ENCODE results near the gene CTNND1. TPM values are rescaled to one million over a fixed set of nuclear protein-coding genes. Genes with fewer than 3 reads are reported as not detected.
A peak's percentile ranks its signal among the peaks of the same experiment; 100 is the strongest.

Gene CTNND1
- total RNA-seq, 4 donors from 2014 or later: 230 to 308 (median 271) TPM

DNA sequence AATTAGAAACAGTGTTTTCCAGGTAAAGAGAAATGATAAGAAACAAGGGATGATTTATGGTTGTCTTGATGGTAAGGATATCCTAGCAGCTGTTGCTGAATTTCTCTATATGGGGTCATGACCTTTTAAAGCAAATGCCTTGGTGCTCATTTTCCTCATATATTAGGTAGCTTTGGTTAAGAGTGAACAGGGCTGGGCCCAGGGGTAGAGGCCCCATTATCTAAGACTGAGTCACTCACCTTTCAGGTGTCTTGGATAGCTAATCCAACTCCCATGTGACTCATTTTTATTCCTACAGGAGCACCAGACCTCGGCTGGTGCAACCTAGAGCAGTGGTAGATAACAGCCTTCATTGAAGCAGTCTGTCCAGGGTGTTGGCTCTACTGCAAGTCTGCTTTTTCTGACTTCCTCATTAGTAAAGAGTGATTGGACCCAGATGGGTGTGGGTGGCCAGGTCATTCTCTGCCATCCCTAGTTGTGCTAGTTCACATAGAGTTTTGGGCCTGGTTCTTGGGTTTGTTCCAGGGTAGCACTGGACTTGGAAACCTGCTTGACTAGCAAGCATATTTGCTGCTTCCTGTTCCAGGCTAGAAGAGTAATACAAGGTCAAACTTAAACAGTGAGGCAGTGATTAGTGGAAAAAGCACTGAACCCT lies 37.4 kb downstream of the CTNND1 start:
- H3K9me3 ChIP-seq: no peaks in the 10 kb centered on the region
- no peaks in the 10 kb centered on the region for H3K27me3 ChIP-seq
- H3K36me3 ChIP-seq: peaks cover 22 to 75% (median 39%) of the 10 kb centered on the region in 3 donors
- peaks cover 24 to 87% (median 48%) of the 10 kb centered on the region in 3 donors for H3K4me1 ChIP-seq
- peak overlapping the region; percentile 71 to 88 (median 80) for H3K27ac ChIP-seq
- WGBS, 2 donors: 8 to 9% methylated on average over 1 of the region's 1 CpG
- no peak overlapping the region for H3K4me3 ChIP-seq
- TF ChIP-seq POLR2A (IDR thresholded peaks at IDR 0.05): peak in 2 of 4 donors; percentile 28 to 33
- TF ChIP-seq, protein P1, sequence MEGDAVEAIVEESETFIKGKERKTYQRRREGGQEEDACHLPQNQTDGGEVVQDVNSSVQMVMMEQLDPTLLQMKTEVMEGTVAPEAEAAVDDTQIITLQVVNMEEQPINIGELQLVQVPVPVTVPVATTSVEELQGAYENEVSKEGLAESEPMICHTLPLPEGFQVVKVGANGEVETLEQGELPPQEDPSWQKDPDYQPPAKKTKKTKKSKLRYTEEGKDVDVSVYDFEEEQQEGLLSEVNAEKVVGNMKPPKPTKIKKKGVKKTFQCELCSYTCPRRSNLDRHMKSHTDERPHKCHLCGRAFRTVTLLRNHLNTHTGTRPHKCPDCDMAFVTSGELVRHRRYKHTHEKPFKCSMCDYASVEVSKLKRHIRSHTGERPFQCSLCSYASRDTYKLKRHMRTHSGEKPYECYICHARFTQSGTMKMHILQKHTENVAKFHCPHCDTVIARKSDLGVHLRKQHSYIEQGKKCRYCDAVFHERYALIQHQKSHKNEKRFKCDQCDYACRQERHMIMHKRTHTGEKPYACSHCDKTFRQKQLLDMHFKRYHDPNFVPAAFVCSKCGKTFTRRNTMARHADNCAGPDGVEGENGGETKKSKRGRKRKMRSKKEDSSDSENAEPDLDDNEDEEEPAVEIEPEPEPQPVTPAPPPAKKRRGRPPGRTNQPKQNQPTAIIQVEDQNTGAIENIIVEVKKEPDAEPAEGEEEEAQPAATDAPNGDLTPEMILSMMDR (IDR thresholded peaks at IDR 0.05): no peak
- DNase-seq: no peak
- intact Hi-C loops (cut with DNase I): loop anchor here (5.0 kb wide), 1 partner anchor 42 kb away; no protein-coding TSS in a partner anchor

DNA sequence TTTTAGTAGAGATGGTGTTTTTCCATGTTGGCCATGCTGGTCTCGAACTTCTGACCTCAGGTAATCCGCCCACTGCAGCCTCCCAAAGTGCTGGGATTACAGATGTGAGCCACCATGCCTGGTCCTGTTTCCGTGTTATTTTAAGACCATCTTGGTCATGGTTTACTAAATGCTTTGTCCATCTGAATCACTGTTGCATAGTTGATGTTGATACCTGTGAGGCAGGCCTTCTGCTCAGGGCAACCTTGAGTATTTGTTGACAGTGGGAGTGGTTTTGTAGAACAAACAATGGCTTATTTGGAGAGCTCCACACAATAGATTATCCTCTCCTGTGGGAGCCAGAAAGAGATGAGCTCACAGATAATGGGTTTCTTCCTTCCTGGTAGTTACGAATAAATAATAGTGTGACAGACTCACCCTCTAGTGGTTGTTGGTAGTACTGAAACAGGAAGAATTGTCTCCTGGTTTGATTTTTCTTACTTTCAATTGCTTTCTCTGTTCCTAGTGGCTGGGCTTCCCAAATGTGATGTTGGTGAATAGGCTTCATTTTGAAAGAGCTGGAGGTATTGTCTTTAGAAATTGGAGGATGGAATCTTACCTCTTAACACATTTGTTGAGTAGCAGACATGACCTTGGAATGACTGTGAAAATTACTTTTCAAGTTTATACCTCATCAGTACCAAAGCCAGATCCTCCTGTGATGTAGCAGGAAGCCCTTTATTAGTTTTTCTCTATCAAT lies 39.0 kb downstream of the CTNND1 start:
- no peaks in the 10 kb centered on the region for H3K27me3 ChIP-seq
- H3K36me3 ChIP-seq: peaks cover 23 to 75% (median 48%) of the 10 kb centered on the region in 3 donors
- no peak overlapping the region for H3K4me3 ChIP-seq
- no peaks in the 10 kb centered on the region for H3K9me3 ChIP-seq
- no peak for DNase-seq
- 24 to 33% methylated on average over 4 of the region's 4 CpGs for WGBS, 2 donors
- no peak for TF ChIP-seq POLR2A (IDR thresholded peaks at IDR 0.05)
- TF ChIP-seq, protein P1 (IDR thresholded peaks at IDR 0.05): peak; percentile 81 to 98 (median 92)
- intact Hi-C loops (cut with DNase I): no loop called here
- peak overlapping the region; percentile 70 to 88 (median 80) for H3K27ac ChIP-seq
- H3K4me1 ChIP-seq: peaks cover 24 to 71% (median 44%) of the 10 kb centered on the region in 3 donors

DNA sequence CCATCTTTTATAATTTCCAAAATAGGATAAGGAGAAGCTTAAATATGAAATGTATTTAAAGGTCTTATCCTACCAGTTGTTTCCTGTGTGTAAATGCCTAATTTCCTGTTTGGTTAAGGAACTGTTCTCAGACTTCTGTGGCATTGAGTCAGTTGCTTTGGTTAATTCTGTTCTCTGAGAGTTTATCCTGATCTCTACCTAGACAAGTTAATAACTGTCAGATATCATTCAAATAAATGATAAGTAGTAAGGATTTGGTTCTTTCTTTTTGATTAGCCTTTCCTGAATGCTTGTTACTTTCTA lies 39.5 kb downstream of the CTNND1 start:
- peak overlapping the region in 3 of 4 donors; percentile 31 to 88 (median 84) for H3K27ac ChIP-seq
- DNase-seq: no peak
- no peaks in the 10 kb centered on the region for H3K27me3 ChIP-seq
- peaks cover 27 to 75% (median 47%) of the 10 kb centered on the region in 3 donors for H3K36me3 ChIP-seq
- H3K9me3 ChIP-seq: no peaks in the 10 kb centered on the region
- intact Hi-C loops (cut with DNase I): no loop called here
- TF ChIP-seq, protein P1 (IDR thresholded peaks at IDR 0.05): no peak
- TF ChIP-seq POLR2A (IDR thresholded peaks at IDR 0.05): no peak
- peaks cover 24 to 67% (median 44%) of the 10 kb centered on the region in 3 donors for H3K4me1 ChIP-seq
- H3K4me3 ChIP-seq: no peak overlapping the region

DNA sequence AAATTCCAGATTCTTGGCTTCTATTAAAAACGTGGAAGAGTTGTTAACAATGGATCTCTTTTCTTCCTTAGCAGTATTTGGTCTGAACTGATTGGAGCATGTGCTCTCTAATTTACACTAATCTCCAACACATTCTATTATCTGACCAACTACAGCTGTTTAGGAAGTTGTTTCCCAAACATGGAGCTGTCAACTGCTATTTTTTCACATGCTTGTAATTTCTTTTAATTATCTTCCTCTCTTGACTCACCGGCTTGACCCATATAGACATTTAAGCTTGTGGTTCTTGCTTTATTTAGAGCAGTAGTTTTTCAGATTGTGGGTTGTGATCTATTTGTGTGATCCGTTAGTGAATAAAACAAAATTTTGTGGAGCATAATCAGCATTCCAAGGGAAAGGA lies 40.8 kb downstream of the CTNND1 start:
- no peak overlapping the region for H3K4me3 ChIP-seq
- H3K4me1 ChIP-seq: peaks cover 24 to 57% (median 44%) of the 10 kb centered on the region in 3 donors
- H3K9me3 ChIP-seq: no peaks in the 10 kb centered on the region
- 50 to 81% methylated on average over 3 of the region's 3 CpGs for WGBS, 2 donors
- H3K27me3 ChIP-seq: no peaks in the 10 kb centered on the region
- H3K27ac ChIP-seq: peak overlapping the region in 1 of 4 donors; percentile 88
- TF ChIP-seq, protein P1 (IDR thresholded peaks at IDR 0.05): no peak
- TF ChIP-seq POLR2A (IDR thresholded peaks at IDR 0.05): no peak
- intact Hi-C loops (cut with DNase I): no loop called here
- no peak for DNase-seq
- H3K36me3 ChIP-seq: peaks cover 26 to 75% (median 51%) of the 10 kb centered on the region in 3 donors

DNA sequence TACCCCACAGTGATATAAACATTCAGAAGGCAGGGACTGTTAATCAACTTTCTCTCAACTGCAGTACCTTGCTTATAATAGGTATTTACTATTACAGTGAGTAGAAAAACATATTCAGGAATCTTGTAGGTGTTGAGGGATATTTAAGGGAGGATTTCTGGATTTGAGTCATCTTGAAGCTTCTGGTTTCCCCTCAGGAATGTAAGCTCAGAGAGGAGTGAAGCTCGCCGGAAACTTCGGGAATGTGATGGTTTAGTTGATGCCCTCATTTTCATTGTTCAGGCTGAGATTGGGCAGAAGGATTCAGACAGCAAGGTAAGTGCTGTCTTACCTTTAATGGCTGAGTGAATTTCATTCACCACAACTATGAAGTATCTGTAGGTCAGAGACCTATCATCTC lies 42.9 kb downstream of the CTNND1 start:
- 87 to 91% methylated on average over 3 of the region's 3 CpGs for WGBS, 2 donors
- intact Hi-C loops (cut with DNase I): no loop called here
- Histone ChIP-seq H3K27me3 (no peaks in the 10 kb centered on the region), H3K4me1 (peaks cover 12 to 52% (median 23%) of the 10 kb centered on the region in 3 donors), H3K27ac (no peak overlapping the region), H3K36me3 (peaks cover 40 to 82% (median 71%) of the 10 kb centered on the region in 3 donors), H3K4me3 (no peak overlapping the region), H3K9me3 (no peaks in the 10 kb centered on the region)
- TF ChIP-seq, protein P1 (IDR thresholded peaks at IDR 0.05): no peak
- TF ChIP-seq POLR2A (IDR thresholded peaks at IDR 0.05): no peak
- no peak for DNase-seq
